GM20000 (cell line): ENCODE data around the gene G6PC3.

Experiments
- DNase-seq: peaks from one replicate; pipeline ENCODE4 v3.0.0; 2012; ENCODE audit warnings: low spot score
- CTCF ChIP-seq: IDR thresholded peaks from 2 replicates; pipeline ENCODE4 v1.5.1; 2012; ENCODE audit warnings: mild to moderate bottlenecking, control low read depth; ENCODE audit errors: extremely low read depth, missing control alignments

The G6PC3 gene

GRCh38 chr17:44112284-44113280, 42.0 kb downstream of the G6PC3 start:
- no peak for DNase-seq
- no peak for TF ChIP-seq CTCF

- DNase-seq, result no peak
- no peak for TF ChIP-seq CTCF
Measured at GRCh38 chr17:44113382-44113781, 42.8 kb downstream of the G6PC3 start.

GRCh38 chr17:44113868-44114840, 43.6 kb downstream of the G6PC3 start:
- no peak for DNase-seq
- no peak for TF ChIP-seq CTCF

GRCh38 chr17:44115585-44116415, 45.3 kb downstream of the G6PC3 start:
- no peak for DNase-seq
- peak; percentile 61 for TF ChIP-seq CTCF

GRCh38 chr17:44117351-44117750, 46.8 kb downstream of the G6PC3 start:
- no peak for TF ChIP-seq CTCF
- no peak for DNase-seq

GRCh38 chr17:44118427-44119050, 48.0 kb downstream of the G6PC3 start:
- no peak for TF ChIP-seq CTCF

More at GRCh38 chr17:44118427-44119050, 48.0 kb downstream of the G6PC3 start:
- no peak for DNase-seq
